OCI-LY1 (cell line): Measurements from ENCODE around the gene CLRN3.

Experiments
- H2AFZ ChIP-seq: fragments of 200-600 bp; sonication (generic), shearing (Covaris generic); 2 replicates; pipeline ENCODE4 v1.6.0; 2014; ENCODE audit warnings: antibody characterized with exemption, mild to moderate bottlenecking, low read length
- H3F3A ChIP-seq: fragments of 200-600 bp; sonication (generic), shearing (Covaris generic); 2 replicates; pipeline ENCODE4 v1.6.0; 2014; ENCODE audit warnings: mild to moderate bottlenecking, antibody characterized with exemption, low read length, moderate library complexity; ENCODE audit not compliant: insufficient read depth
- H3K27ac ChIP-seq: fragments of 200-600 bp; sonication (generic); 2 replicates; pipeline ENCODE4 v1.5.1; 2014; ENCODE audit warnings: low read length, mixed run types, mild to moderate bottlenecking, low read depth; ENCODE audit not compliant: poor library complexity, severe bottlenecking
- H3K27me3 ChIP-seq: fragments of 200-600 bp; sonication (generic); 2 replicates; pipeline ENCODE4 v1.6.0; 2014; ENCODE audit warnings: antibody characterized with exemption, mild to moderate bottlenecking, low read length, moderate library complexity; ENCODE audit not compliant: insufficient read depth
- H3K36me3 ChIP-seq: fragments of 200-600 bp; sonication (generic); 2 replicates; pipeline ENCODE4 v1.6.1; 2014; ENCODE audit warnings: mild to moderate bottlenecking, antibody characterized with exemption, low read length, moderate library complexity, mixed read lengths; ENCODE audit not compliant: insufficient read depth
- H3K4me1 ChIP-seq: fragments of 200-600 bp; sonication (generic); 2 replicates; pipeline ENCODE4 v1.5.1; 2014; ENCODE audit warnings: mild to moderate bottlenecking, low read length, moderate library complexity; ENCODE audit not compliant: insufficient read depth, severe bottlenecking
- H3K4me2 ChIP-seq: fragments of 200-600 bp; sonication (generic), shearing (Covaris generic); 2 replicates; pipeline ENCODE4 v1.6.1; 2014; ENCODE audit warnings: low read length
- H3K4me3 ChIP-seq: fragments of 200-600 bp; sonication (generic); 2 replicates; pipeline ENCODE4 v1.5.1; 2014; ENCODE audit warnings: low read length, low read depth, mild to moderate bottlenecking, mixed read lengths; ENCODE audit not compliant: poor library complexity, severe bottlenecking
- H3K79me2 ChIP-seq: fragments of 200-600 bp; shearing (Covaris generic); 2 replicates; pipeline ENCODE4 v1.6.1; 2016; ENCODE audit warnings: mixed run types, low read length, mixed read lengths; ENCODE audit not compliant: insufficient read depth
- H3K9ac ChIP-seq: fragments of 200-600 bp; sonication (generic), shearing (Covaris generic); 2 replicates; pipeline ENCODE4 v1.6.1; 2014; ENCODE audit warnings: mild to moderate bottlenecking, low read length, mixed read lengths
- H3K9me2 ChIP-seq: fragments of 200-600 bp; sonication (generic), shearing (Covaris generic); 2 replicates; pipeline ENCODE4 v1.6.1; 2014; ENCODE audit warnings: low read depth, mild to moderate bottlenecking, low read length, mixed read lengths
- H3K9me3 ChIP-seq: fragments of 200-600 bp; shearing (Covaris generic); 2 replicates; pipeline ENCODE4 v1.6.1; 2014; ENCODE audit warnings: low read length, mixed read lengths
- H4K20me1 ChIP-seq: fragments of 200-600 bp; sonication (generic), shearing (Covaris generic); 2 replicates; pipeline ENCODE4 v1.6.0; 2016; ENCODE audit warnings: mild to moderate bottlenecking, low read length; ENCODE audit not compliant: insufficient read depth
- CTCF ChIP-seq: fragments of 200-600 bp; sonication (generic), shearing (Covaris generic); IDR thresholded peaks from 2 replicates; pipeline ENCODE4 v1.5.1; 2017; ENCODE audit warnings: mild to moderate bottlenecking, antibody characterized with exemption, low read length, moderate library complexity, mixed read lengths
- EZH2 ChIP-seq: fragments of 200-600 bp; sonication (generic), shearing (Covaris generic); IDR thresholded peaks from 2 replicates; pipeline ENCODE4 v1.8.0; 2017; ENCODE audit warnings: borderline replicate concordance, mixed run types, mild to moderate bottlenecking, antibody characterized with exemption, low read length, moderate library complexity, mixed read lengths

Gene CLRN3

DNA sequence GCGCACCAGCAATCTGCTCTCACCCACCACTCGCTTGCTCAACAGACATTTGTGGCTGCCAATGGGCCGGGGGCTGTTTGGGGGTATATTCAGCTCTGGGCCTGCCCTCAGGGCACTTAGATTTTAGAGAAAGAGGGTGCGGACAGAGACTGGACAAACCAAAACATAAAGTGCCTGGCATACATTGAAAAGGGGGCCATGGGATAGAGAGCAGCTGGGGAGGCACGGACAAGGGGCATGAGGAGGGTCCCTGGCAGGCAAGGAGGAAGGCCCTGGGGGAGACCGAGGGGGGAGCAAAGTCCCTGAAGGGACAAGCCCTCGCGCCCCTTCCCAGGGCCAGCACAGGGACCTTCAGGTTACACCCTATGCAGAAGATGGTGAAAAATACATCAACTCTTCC is 43.5 kb downstream of the CLRN3 start:
- no peak overlapping the region for H3K9ac ChIP-seq
- H3K79me2 ChIP-seq = no peaks in the 10 kb centered on the region
- H3K9me3 ChIP-seq = no peaks in the 10 kb centered on the region
- no peak overlapping the region for H3K4me3 ChIP-seq
- no peaks in the 10 kb centered on the region for H3K36me3 ChIP-seq
- TF ChIP-seq EZH2 = no peak
- no peak for TF ChIP-seq CTCF
- H4K20me1 ChIP-seq = no peaks in the 10 kb centered on the region
- H2AFZ ChIP-seq = no peak overlapping the region
- H3K27ac ChIP-seq = no peak overlapping the region
- H3K4me1 ChIP-seq = peaks cover 2% of the 10 kb centered on the region
- H3K4me2 ChIP-seq = no peak overlapping the region
- no peaks in the 10 kb centered on the region for H3K9me2 ChIP-seq
- no peaks in the 10 kb centered on the region for H3F3A ChIP-seq
- H3K27me3 ChIP-seq = no peaks in the 10 kb centered on the region; the same call in 1 of the 2 replicates

DNA sequence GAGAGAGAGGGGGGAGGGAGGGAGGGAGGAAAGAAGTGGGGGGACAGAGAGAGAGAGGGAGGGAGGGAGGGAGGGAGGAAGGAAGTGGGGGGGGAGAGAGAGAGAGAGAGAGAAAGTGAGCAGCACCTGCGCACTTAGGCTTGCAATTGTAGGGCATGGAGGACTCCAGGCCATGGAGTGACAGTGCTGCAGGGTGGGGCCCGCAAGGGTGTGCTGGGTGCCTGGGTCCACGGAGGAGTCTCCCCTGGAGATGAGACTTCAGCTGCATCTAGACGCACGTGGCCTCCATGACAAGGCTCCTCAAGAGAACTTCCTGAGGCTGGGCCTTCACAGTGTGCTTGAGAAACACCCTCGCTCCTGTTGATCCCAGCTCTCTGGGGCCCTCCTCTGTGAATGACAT is 44.5 kb downstream of the CLRN3 start:
- TF ChIP-seq CTCF = no peak
- H3K27ac ChIP-seq = no peak overlapping the region
- H3F3A ChIP-seq = no peaks in the 10 kb centered on the region
- H3K9me2 ChIP-seq = no peaks in the 10 kb centered on the region
- no peaks in the 10 kb centered on the region for H3K4me1 ChIP-seq
- no peak overlapping the region for H3K9ac ChIP-seq
- no peaks in the 10 kb centered on the region for H3K79me2 ChIP-seq
- H3K27me3 ChIP-seq = no peaks in the 10 kb centered on the region; the same call in 1 of the 2 replicates
- no peaks in the 10 kb centered on the region for H3K36me3 ChIP-seq
- no peak overlapping the region for H3K4me2 ChIP-seq
- no peaks in the 10 kb centered on the region for H4K20me1 ChIP-seq
- no peak overlapping the region for H2AFZ ChIP-seq
- no peak overlapping the region for H3K4me3 ChIP-seq
- H3K9me3 ChIP-seq = no peaks in the 10 kb centered on the region

- TF ChIP-seq CTCF (no peak), EZH2 (no peak)
- no peak overlapping the region for H3K4me3 ChIP-seq
- no peaks in the 10 kb centered on the region for H3K9me2 ChIP-seq
- no peaks in the 10 kb centered on the region for H3K36me3 ChIP-seq
- no peaks in the 10 kb centered on the region for H3K4me1 ChIP-seq
- no peak overlapping the region for H3K27ac ChIP-seq
- no peaks in the 10 kb centered on the region for H3F3A ChIP-seq
- H4K20me1 ChIP-seq = no peaks in the 10 kb centered on the region
- H2AFZ ChIP-seq = no peak overlapping the region
- H3K9me3 ChIP-seq = no peaks in the 10 kb centered on the region
- no peaks in the 10 kb centered on the region; the same call in 1 of the 2 replicates for H3K27me3 ChIP-seq
- H3K4me2 ChIP-seq = no peak overlapping the region
- no peaks in the 10 kb centered on the region for H3K79me2 ChIP-seq
- no peak overlapping the region for H3K9ac ChIP-seq
Observed at GRCh38 chr10:127845756-127846155, 47.0 kb downstream of the CLRN3 start.
